GM12801 (cell line): Measurements from ENCODE around the gene IDH3B.

Experiments
- CTCF ChIP-seq: IDR thresholded peaks from one replicate; pipeline ENCODE4 v1.5.1; 2011; ENCODE audit warnings: control low read depth; ENCODE audit not compliant: insufficient read length; ENCODE audit errors: extremely low read depth

The IDH3B gene

DNA sequence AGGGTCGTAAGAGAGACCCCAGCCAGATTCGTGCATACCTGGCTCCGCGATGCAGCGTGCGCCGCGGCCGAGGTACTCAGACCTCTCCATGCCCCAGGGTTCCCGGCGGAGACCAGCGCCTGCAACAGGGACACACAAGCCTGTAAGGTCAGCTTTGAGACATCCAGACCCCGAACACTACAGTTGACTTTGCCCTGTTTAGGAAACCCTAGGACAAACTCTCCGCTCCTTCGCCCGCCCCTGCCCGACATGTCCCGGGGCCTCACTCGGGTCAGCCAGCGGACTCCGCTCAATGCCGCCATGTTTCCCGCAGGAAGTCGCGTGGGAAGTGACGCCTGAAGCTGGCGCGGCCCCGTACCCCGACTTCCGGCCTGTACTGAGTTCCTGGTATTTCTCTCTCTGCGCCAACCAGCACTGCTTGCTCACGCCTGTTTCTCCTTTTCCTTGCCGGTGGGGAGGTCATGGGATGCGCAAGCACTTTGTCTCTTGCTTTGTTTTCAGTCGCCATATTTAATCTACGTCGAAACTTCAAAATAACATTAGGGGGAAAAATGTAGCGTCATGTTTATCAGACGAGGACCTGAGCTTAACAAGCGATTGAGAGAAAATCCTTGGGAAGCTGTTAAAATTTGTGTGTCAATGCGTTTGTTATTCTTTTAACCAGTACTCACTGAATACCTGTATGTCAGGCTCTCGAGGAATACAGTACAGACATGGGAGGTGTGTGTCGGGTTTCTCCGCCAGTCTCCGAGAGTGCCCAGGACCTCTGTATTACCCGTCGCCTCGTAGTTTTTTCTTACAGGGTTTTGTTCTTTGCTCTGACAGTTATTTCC lies at the start of gene IDH3B:
Gene IDH3B, minus strand, starts transcription at position 330 of the 833 bp plus-strand sequence. Its CDS starts 28 bp downstream, at position 302.
- TF ChIP-seq CTCF, result no peak

- TF ChIP-seq CTCF, result no peak
These were observed 49.3 kb upstream of the IDH3B start for GRCh38 chr20:2713285-2713684.

GRCh38 chr20:2709205-2709981 lies 45.4 kb upstream of the IDH3B start:
- TF ChIP-seq CTCF, result no peak

DNA sequence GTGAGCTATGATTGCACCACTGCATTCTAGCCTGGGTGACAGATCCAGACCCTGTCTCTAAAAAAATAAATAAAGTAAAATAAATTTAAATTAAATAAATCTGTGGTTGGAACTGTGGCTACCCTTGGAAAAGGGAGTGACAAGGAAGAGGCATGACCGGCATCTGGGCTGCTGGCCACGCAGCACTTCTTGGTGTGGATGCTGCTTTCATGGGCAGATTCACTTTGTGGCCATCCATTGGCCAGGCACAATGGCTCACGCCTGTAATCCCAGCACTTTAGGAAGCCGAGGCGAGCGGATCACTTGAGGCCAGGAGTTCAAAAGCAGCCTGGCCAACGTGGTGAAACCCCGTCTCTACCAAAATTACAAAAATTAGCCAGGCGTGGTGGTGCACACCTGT lies 44.6 kb upstream of the IDH3B start:
- TF ChIP-seq CTCF, result no peak

DNA sequence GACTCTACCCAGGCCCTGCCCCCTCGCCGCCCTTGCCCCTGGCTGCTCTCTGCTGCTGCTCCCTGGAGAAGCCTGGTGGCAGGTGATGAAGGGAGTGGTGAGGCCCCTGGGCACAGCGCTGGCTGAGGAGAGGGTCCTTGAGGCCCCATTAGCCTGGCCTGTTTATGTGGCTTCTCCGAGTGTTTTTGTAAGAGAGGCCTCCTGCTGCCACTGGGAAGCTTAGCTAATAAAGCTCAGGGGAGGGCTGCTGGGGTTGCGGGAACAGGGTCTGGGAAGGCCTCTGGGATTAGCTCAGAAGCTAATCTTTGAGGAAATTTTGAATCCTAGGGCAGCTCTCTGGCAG lies 44.0 kb upstream of the IDH3B start:
- no peak for TF ChIP-seq CTCF

DNA sequence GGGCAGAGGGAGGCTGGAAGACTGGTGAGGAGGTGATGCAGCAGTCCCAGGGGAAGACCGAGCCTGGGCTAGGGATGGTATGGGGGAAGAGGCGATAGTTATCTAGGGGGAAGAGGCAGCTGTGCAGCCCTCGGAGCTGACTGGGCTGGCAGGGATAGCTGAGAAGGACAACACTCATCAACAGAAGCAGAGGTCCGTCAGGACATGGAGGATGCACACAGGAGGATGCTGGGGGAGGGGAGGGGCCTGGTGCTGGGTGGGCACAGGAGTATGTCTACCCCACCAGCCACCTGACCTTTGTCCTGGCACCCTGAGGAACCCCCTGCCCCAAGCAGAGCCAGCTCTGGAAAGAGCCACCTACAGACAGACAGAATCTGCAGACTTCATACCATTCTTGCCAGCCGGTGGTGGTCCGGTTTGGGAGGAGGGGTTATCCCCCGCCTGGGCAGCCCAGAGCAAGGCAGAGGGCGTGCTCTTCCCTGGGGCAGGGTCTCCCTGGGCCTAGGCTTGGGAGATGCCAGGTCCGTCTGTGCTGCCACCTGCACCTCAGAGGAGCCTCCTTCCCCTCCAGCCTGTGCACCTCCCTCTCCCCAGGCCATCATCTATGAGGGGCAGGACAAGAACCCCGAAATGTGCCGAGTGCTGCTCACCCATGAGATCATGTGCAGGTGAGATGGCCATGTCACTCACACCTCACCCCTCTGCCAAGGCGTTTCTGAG lies 43.5 kb upstream of the IDH3B start:
- no peak for TF ChIP-seq CTCF

GRCh38 chr20:2706688-2707352 lies 42.8 kb upstream of the IDH3B start:
- TF ChIP-seq CTCF, result no peak
